Islet of Langerhans (tissue), 1 donor: ENCODE results near the gene LRRC17.
"Not testable (repeated sequence)": the region's sequence is repeated elsewhere in the genome, so short reads cannot be mapped to it uniquely, and the experiment has no call there.

Source experiments
- FAIRE-seq: peaks from one replicate; lab custom pipeline; 2011; peaks lifted over from hg19 to GRCh38; lab: Jason Lieb, UNC

The LRRC17 gene

GRCh38 chr7:102942868-102943267 lies 30.1 kb downstream of the LRRC17 start:
- no peak for FAIRE-seq

- FAIRE-seq, result no peak
Measured at GRCh38 chr7:102943423-102944169, 30.8 kb downstream of the LRRC17 start.

GRCh38 chr7:102944241-102944640 lies 31.4 kb downstream of the LRRC17 start:
- FAIRE-seq, result no peak

GRCh38 chr7:102951839-102952238 lies 39.0 kb downstream of the LRRC17 start:
- no peak for FAIRE-seq

GRCh38 chr7:102953406-102953805 lies 40.6 kb downstream of the LRRC17 start:
- no peak for FAIRE-seq

- not testable (repeated sequence) for FAIRE-seq
Measured at GRCh38 chr7:102954359-102954758, 41.6 kb downstream of the LRRC17 start.

GRCh38 chr7:102958004-102958403 lies 45.2 kb downstream of the LRRC17 start:
- not testable (repeated sequence) for FAIRE-seq

- FAIRE-seq, result not testable (repeated sequence)
Measured at GRCh38 chr7:102961993-102962392, 49.2 kb downstream of the LRRC17 start.

GRCh38 chr7:102966465-102966864 lies 53.7 kb downstream of the LRRC17 start:
- FAIRE-seq, result no peak

GRCh38 chr7:102967798-102968197 lies 55.0 kb downstream of the LRRC17 start:
- FAIRE-seq, result no peak

GRCh38 chr7:102973096-102973802 lies 60.4 kb downstream of the LRRC17 start:
- no peak for FAIRE-seq

- no peak for FAIRE-seq
Measured at GRCh38 chr7:102974366-102975236, 61.8 kb downstream of the LRRC17 start.

GRCh38 chr7:102975854-102976253 lies 63.1 kb downstream of the LRRC17 start:
- no peak for FAIRE-seq

GRCh38 chr7:102976493-102976892 lies 63.7 kb downstream of the LRRC17 start:
- no peak for FAIRE-seq

GRCh38 chr7:102977586-102977985 lies 64.8 kb downstream of the LRRC17 start:
- FAIRE-seq, result not testable (repeated sequence)

- FAIRE-seq, result no peak
Measured at GRCh38 chr7:102978284-102978683, 65.5 kb downstream of the LRRC17 start.

- FAIRE-seq, result no peak
Measured at GRCh38 chr7:102979670-102980069, 66.9 kb downstream of the LRRC17 start.

- FAIRE-seq, result no peak
Measured at GRCh38 chr7:102981451-102981850, 68.7 kb downstream of the LRRC17 start.

- no peak for FAIRE-seq
Measured at GRCh38 chr7:102982235-102982634, 69.4 kb downstream of the LRRC17 start.

- no peak for FAIRE-seq
Measured at GRCh38 chr7:102983602-102984001, 70.8 kb downstream of the LRRC17 start.

GRCh38 chr7:102985176-102985783 lies 72.5 kb downstream of the LRRC17 start:
- no peak for FAIRE-seq

GRCh38 chr7:102988088-102988487 lies 75.3 kb downstream of the LRRC17 start:
- no peak for FAIRE-seq
